GM08714 (cell line): ENCODE results near the gene ELMO2.
A peak's percentile ranks its signal among the peaks of the same experiment; 100 is the strongest.

Experiments used
- H3K4me3 ChIP-seq: fragments of 200-500 bp; sonication (Bioruptor generic); 2 replicates; pipeline ENCODE4 v1.5.1; 2014; ENCODE audit warnings: mild to moderate bottlenecking, low read length, inconsistent platforms
- ZNF274 ChIP-seq: IDR thresholded peaks from 2 replicates; pipeline ENCODE4 v1.6.1; 2012; ENCODE audit warnings: mild to moderate bottlenecking, low read depth, low read length

Gene ELMO2

GRCh38 chr20:46367967-46368901 is 38.2 kb downstream of the ELMO2 start:
- TF ChIP-seq ZNF274: no peak
- H3K4me3 ChIP-seq: no peak overlapping the region

- TF ChIP-seq ZNF274: no peak
- no peak overlapping the region for H3K4me3 ChIP-seq
Measured at GRCh38 chr20:46367234-46367633, 39.2 kb downstream of the ELMO2 start.

GRCh38 chr20:46366826-46367225 is 39.6 kb downstream of the ELMO2 start:
- no peak overlapping the region for H3K4me3 ChIP-seq
- TF ChIP-seq ZNF274: no peak

GRCh38 chr20:46365487-46366220 is 40.8 kb downstream of the ELMO2 start:
- H3K4me3 ChIP-seq: no peak overlapping the region
- no peak for TF ChIP-seq ZNF274

- H3K4me3 ChIP-seq: peak overlapping the region; percentile 55; the same call in 1 of the 2 replicates
- no peak for TF ChIP-seq ZNF274
Measured at GRCh38 chr20:46364670-46365486, 41.5 kb downstream of the ELMO2 start.

GRCh38 chr20:46363874-46364669 is 42.3 kb downstream of the ELMO2 start:
- peak overlapping the region; percentile 84 for H3K4me3 ChIP-seq
- no peak for TF ChIP-seq ZNF274

- H3K4me3 ChIP-seq: peak overlapping the region; percentile 84
- no peak for TF ChIP-seq ZNF274
Measured at GRCh38 chr20:46362921-46363867, 43.2 kb downstream of the ELMO2 start.

- H3K4me3 ChIP-seq: no peak overlapping the region
- no peak for TF ChIP-seq ZNF274
Measured at GRCh38 chr20:46361811-46362210, 44.6 kb downstream of the ELMO2 start.

- no peak for TF ChIP-seq ZNF274
- no peak overlapping the region for H3K4me3 ChIP-seq
Measured at GRCh38 chr20:46361381-46361780, 45.0 kb downstream of the ELMO2 start.

GRCh38 chr20:46359233-46359751 is 47.1 kb downstream of the ELMO2 start:
- no peak overlapping the region; the same call in 1 of the 2 replicates for H3K4me3 ChIP-seq

GRCh38 chr20:46358346-46359058 is 47.9 kb downstream of the ELMO2 start:
- no peak for TF ChIP-seq ZNF274
- no peak overlapping the region for H3K4me3 ChIP-seq

More at GRCh38 chr20:46359233-46359751, 47.1 kb downstream of the ELMO2 start:
- no peak for TF ChIP-seq ZNF274
